GM12878 (cell line): ENCODE measurements around the gene RPS6KA5. TPM values are rescaled to one million over a fixed set of nuclear protein-coding genes. Genes with fewer than 3 reads are reported as not detected.

Experiments used
- ATAC-seq: fragments of 200-7000 bp; cut with Tn5 transposase; 3 replicates; pipeline ENCODE4 v1.9.1; 2020; ENCODE audit warnings: mild to moderate bottlenecking, moderate library complexity
- BruUV-seq: library from RNA; stranded (reverse); fragments of 400-500 nt; replicated peaks from 2 replicates; lab custom pipeline; 2021; lab: Mats Ljungman, UMichigan
- CTCF ChIA-PET: fragments of 300-600 bp; sonication (Branson Sonifier 250); formaldehyde crosslinking; extraction: SDS; loops from one replicate; lab custom pipeline; 2021; ENCODE audit warnings: inconsistent platforms; lab: Yijun Ruan, JAX
- POLR2A ChIA-PET: fragments of 350-600 bp; formaldehyde crosslinking; extraction: SDS; loops from one replicate; lab custom pipeline; 2021; ENCODE audit warnings: inconsistent platforms; lab: Charles Lee
- RAD21 ChIA-PET: fragments of 300-600 bp; sonication (Branson Sonifier 250); formaldehyde crosslinking; loops from one replicate; lab custom pipeline; 2023; ENCODE audit warnings: antibody characterized with exemption; ENCODE audit not compliant: unreplicated experiment; lab: Charles Lee
- SMC1A ChIA-PET: fragments of 300-600 bp; sonication (Branson Sonifier 250); formaldehyde crosslinking; loops from one replicate; lab custom pipeline; 2023; ENCODE audit not compliant: unreplicated experiment, uncharacterized antibody; lab: Charles Lee
- DNase-seq: peaks from one replicate; pipeline ENCODE4 v3.0.0-alpha.2; 2011; ENCODE audit warnings: low read depth, low spot score
- FAIRE-seq: peaks from 3 replicates; lab custom pipeline; 2011; peaks lifted over from hg19 to GRCh38; lab: Jason Lieb, UNC
- H2AFZ ChIP-seq: 2 replicates; pipeline ENCODE4 v1.6.0; 2011; ENCODE audit warnings: low read depth, low read length, control low read depth; ENCODE audit not compliant: control insufficient read depth
- H3K27ac ChIP-seq: 2 replicates; pipeline ENCODE4 v1.5.1; 2011; ENCODE audit warnings: control low read depth; ENCODE audit not compliant: control insufficient read depth, insufficient read depth
- H3K27me3 ChIP-seq, 2 experiments: replicated peaks in 1 of 2; 2 replicates each; pipeline versions ENCODE4 v1.6.0 to v1.6.1; 2011; ENCODE audit warnings: low read length in 1 of 2; ENCODE audit not compliant: control insufficient read depth in 2 of 2, insufficient read depth in 2 of 2
- H3K36me3 ChIP-seq, 2 experiments: 2 replicates each; pipeline ENCODE4 v1.5.1; 2011; ENCODE audit warnings: low read length in 1 of 2; ENCODE audit not compliant: control insufficient read depth in 2 of 2, insufficient read depth in 2 of 2
- H3K4me1 ChIP-seq: 2 replicates; pipeline ENCODE4 v1.6.1; 2011; ENCODE audit warnings: mild to moderate bottlenecking, low read length, moderate library complexity, mixed read lengths; ENCODE audit not compliant: control insufficient read depth, insufficient read depth
- H3K4me2 ChIP-seq: 2 replicates; pipeline ENCODE4 v1.6.0; 2011; ENCODE audit warnings: control low read depth; ENCODE audit not compliant: control insufficient read depth, insufficient read depth
- H3K4me3 ChIP-seq: fragments of 200-600 bp; sonication (generic); 2 replicates; pipeline ENCODE4 v1.5.1; 2016
- H3K79me2 ChIP-seq: 2 replicates; pipeline ENCODE4 v1.6.0; 2011; ENCODE audit warnings: low read length; ENCODE audit not compliant: control insufficient read depth, insufficient read depth
- H3K9ac ChIP-seq: 2 replicates; pipeline ENCODE4 v1.8.0; 2011; ENCODE audit warnings: low read length, control low read depth, mixed read lengths; ENCODE audit not compliant: control insufficient read depth, insufficient read depth
- H3K9me3 ChIP-seq: replicated peaks from 3 replicates; pipeline ENCODE4 v1.5.1; 2011; ENCODE audit warnings: mild to moderate bottlenecking, low read length; ENCODE audit not compliant: control insufficient read depth, insufficient read depth
- H4K20me1 ChIP-seq: 2 replicates; pipeline ENCODE4 v1.6.0; 2011; ENCODE audit not compliant: control insufficient read depth, insufficient read depth
- FOXK2 ChIP-seq: fragments of 450-650 bp; IDR thresholded peaks from 2 replicates; pipeline ENCODE4 v1.6.1; 2017; ENCODE audit warnings: mild to moderate bottlenecking, moderate library complexity
- GABPA ChIP-seq: IDR thresholded peaks from 2 replicates; pipeline ENCODE4 v1.6.1; 2014; ENCODE audit warnings: antibody characterized with exemption, low read depth, mild to moderate bottlenecking, inconsistent platforms
- IRF4 ChIP-seq: IDR thresholded peaks from 2 replicates; pipeline ENCODE4 v1.6.1; 2011; ENCODE audit warnings: low read depth, low read length
- IRF5 ChIP-seq: fragments of 450-650 bp; IDR thresholded peaks from 2 replicates; pipeline ENCODE4 v1.6.1; 2017; ENCODE audit warnings: borderline replicate concordance
- MEF2B ChIP-seq: fragments of 450-650 bp; IDR thresholded peaks from 2 replicates; pipeline ENCODE4 v1.6.1; 2018; ENCODE audit warnings: mild to moderate bottlenecking, moderate library complexity; ENCODE audit not compliant: partially characterized antibody, poor library complexity, severe bottlenecking
- MTA2 ChIP-seq: fragments of 450-650 bp; IDR thresholded peaks from 2 replicates; pipeline ENCODE4 v1.6.1; 2016; ENCODE audit warnings: low read depth, mild to moderate bottlenecking, moderate library complexity
- PKNOX1 ChIP-seq: fragments of 450-650 bp; IDR thresholded peaks from 2 replicates; pipeline ENCODE4 v1.6.1; 2016; ENCODE audit warnings: mild to moderate bottlenecking
- POLR2AphosphoS5 ChIP-seq: IDR thresholded peaks from 2 replicates; pipeline ENCODE4 v1.6.1; 2011; ENCODE audit warnings: mild to moderate bottlenecking, low read length, inconsistent platforms
- RCOR1 ChIP-seq: conservative IDR thresholded peaks from 2 replicates; pipeline ENCODE4 v1.6.1; 2012; ENCODE audit warnings: low read depth, low read length, improper control_type of control experiment
- SMARCA5 ChIP-seq: fragments of 450-650 bp; IDR thresholded peaks from 2 replicates; pipeline ENCODE4 v1.6.1; 2017; ENCODE audit warnings: mild to moderate bottlenecking
- SMC3 ChIP-seq: IDR thresholded peaks from 2 replicates; pipeline ENCODE4 v1.6.1; 2011; ENCODE audit warnings: low read length, improper control_type of control experiment, borderline replicate concordance
- STAT3 ChIP-seq: IDR thresholded peaks from 2 replicates; pipeline ENCODE4 v1.6.1; 2011; ENCODE audit warnings: low read depth, low read length, improper control_type of control experiment
- TBL1XR1 ChIP-seq: IDR thresholded peaks from 2 replicates; pipeline ENCODE4 v1.6.1; 2012; ENCODE audit warnings: low read depth, low read length, improper control_type of control experiment
- ZBTB4 ChIP-seq: fragments of 450-650 bp; formaldehyde crosslinking; IDR thresholded peaks from 2 replicates; pipeline ENCODE4 v1.4.0; 2022; ENCODE audit warnings: mild to moderate bottlenecking, moderate library complexity
- ZNF384 ChIP-seq: IDR thresholded peaks from 2 replicates; pipeline ENCODE4 v1.6.1; 2012; ENCODE audit warnings: low read depth, mild to moderate bottlenecking, low read length, improper control_type of control experiment, borderline replicate concordance
- WGBS: methylation state at CpG from one replicate; pipeline ENCODE4 v1.1.6; 2016; ENCODE audit warnings: low lambda C conversion rate; ENCODE audit not compliant: insufficient replicate concordance, insufficient coverage; ENCODE audit errors: missing lambda C conversion rate; 5-methylcytosine and 5-hydroxymethylcytosine counted together
- in situ Hi-C: fragments of 300-500 bp; cut with MboI; formaldehyde crosslinking; loops from 9 replicates; pipeline ENCODE4 v1.14.3; 2018; ENCODE audit warnings: mixed read lengths
- intact Hi-C: fragments of 100-400 bp; cut with micrococcal nuclease; formaldehyde crosslinking; loops from one replicate; pipeline ENCODE4 v1.14.2; 2022; ENCODE audit not compliant: unreplicated experiment
- polyA plus RNA-seq, 11 experiments: library from polyadenylated mRNA; depleted of rRNA in 4 of 11; unstranded in 6 of 11; stranded (reverse) in 5 of 11; fragments of >200 nt; fragmentation: Nextera tagmentation in 4 of 11; fragmentation: Illumina TruSeq in 1 of 11; extraction: Ambion mirVana in 4 of 11; extraction: Trizol in 1 of 11; gene quantifications; 1 replicate in 1 of 11; 2 replicates in 10 of 11; pipeline versions ENCODE4 v1.2.1 to v1.2.3, GENCODE V29; 2011 to 2016; ENCODE audit warnings: inconsistent platforms in 2 of 11, missing spikeins in 2 of 11, low read depth in 1 of 11
- total RNA-seq, 4 experiments: library from RNA; depleted of rRNA in 3 of 4; stranded (reverse); fragments of >200 nt in 3 of 4; fragmentation: Illumina TruSeq in 1 of 4; extraction: Trizol in 1 of 4; gene quantifications; 2 replicates each; pipeline versions ENCODE4 v1.2.1 to v1.2.3, GENCODE V29; 2013 to 2021

The RPS6KA5 gene
- total and polyA plus RNA-seq, 10 of the 15 experiments (the other 5 are each of a cell fraction or from before 2014, with no cell fraction given) = 1.4 to 7.0 (median 3.7) TPM

- no peaks in the 10 kb centered on the region for H4K20me1 ChIP-seq
- no peak overlapping the region for H3K4me2 ChIP-seq
- POLR2A ChIA-PET = no interaction called here
- no peaks in the 10 kb centered on the region for H3K27me3 ChIP-seq
- H2AFZ ChIP-seq = no peak overlapping the region
- intact Hi-C loops = no loop called here
- H3K27ac ChIP-seq = no peak overlapping the region
- H3K9ac ChIP-seq = no peak overlapping the region
- SMC1A ChIA-PET = interaction anchor here (1.2 kb wide), 1 partner anchor 19 kb away, joined by 3 read pairs; no protein-coding TSS in a partner anchor
- 55% methylated on average over 3 of the region's 3 CpGs for WGBS
- RAD21 ChIA-PET = no interaction called here
- H3K4me1 ChIP-seq = no peaks in the 10 kb centered on the region
- CTCF ChIA-PET = no interaction called here
- TF ChIP-seq GABPA (no peak), POLR2AphosphoS5 (no peak), MTA2 (no peak), PKNOX1 (no peak), ZBTB4 (CRISPR knock-in tag) (no peak), MEF2B (no peak), RCOR1 (no peak), SMC3 (no peak), IRF4 (no peak), FOXK2 (no peak), SMARCA5 (no peak), TBL1XR1 (no peak), IRF5 (no peak), STAT3 (no peak), ZNF384 (no peak)
- TF ChIP-seq, all 136 proteins: peak for 0
- DNase-seq (no peak), ATAC-seq (no peak), FAIRE-seq (no peak)
- in situ Hi-C loops = no loop called here
- Histone ChIP-seq H3K4me3 (no peak overlapping the region), H3K36me3 (no peaks in the 10 kb centered on the region), H3K79me2 (no peaks in the 10 kb centered on the region), H3K9me3 (no peaks in the 10 kb centered on the region; the same call in 2 of the 3 replicates)
- no TSS peak for BruUV-seq
Observed at GRCh38 chr14:90839889-90840266, 220.6 kb downstream of the RPS6KA5 start.
